SH-SY5Y (cell line): ENCODE measurements around the gene GAB2.

Experiments used
- GATA2 ChIP-seq: IDR thresholded peaks from 2 replicates; pipeline ENCODE4 v1.6.1; 2011; ENCODE audit warnings: mild to moderate bottlenecking, low read depth, low read length
- GATA3 ChIP-seq: IDR thresholded peaks from 2 replicates; pipeline ENCODE4 v1.6.1; 2011; ENCODE audit warnings: low read depth, mild to moderate bottlenecking, low read length, moderate library complexity

GRCh38 chr11:78200553-78200952 lies 217.1 kb downstream of the GAB2 start:
- TF ChIP-seq GATA3, result no peak
- no peak for TF ChIP-seq GATA2
